SK-N-SH treated with all-trans-retinoic acid at 6 μM for 48 hours (cell line): ENCODE measurements around the gene PPIC.

ENCODE experiments used
- ARNTL ChIP-seq: fragments of 450-650 bp; formaldehyde crosslinking; IDR thresholded peaks from 2 replicates; pipeline ENCODE4 v1.5.0; 2020; ENCODE audit warnings: low read depth, mild to moderate bottlenecking, moderate library complexity, borderline replicate concordance
- CREB5 ChIP-seq: fragments of 250-450 bp; sonication (Bioruptor Pico); IDR thresholded peaks from 2 replicates; pipeline ENCODE4 v1.5.1; 2020; ENCODE audit warnings: low read depth, mild to moderate bottlenecking, moderate library complexity
- POU6F1 ChIP-seq: fragments of 250-450 bp; sonication (Bioruptor Pico); IDR thresholded peaks from 2 replicates; pipeline ENCODE4 v1.8.0; 2021; ENCODE audit warnings: low read depth, mild to moderate bottlenecking, moderate library complexity, borderline replicate concordance
- PPARA ChIP-seq: fragments of 250-450 bp; sonication (Bioruptor Pico); IDR thresholded peaks from 2 replicates; pipeline ENCODE4 v1.5.0; 2020; ENCODE audit warnings: mild to moderate bottlenecking, borderline replicate concordance
- RARB ChIP-seq: fragments of 250-450 bp; sonication (Bioruptor Pico); IDR thresholded peaks from 2 replicates; pipeline ENCODE4 v1.8.0; 2021; ENCODE audit warnings: mild to moderate bottlenecking, moderate library complexity
- ZFP3 ChIP-seq: fragments of 250-450 bp; sonication (Bioruptor Pico); IDR thresholded peaks from 2 replicates; pipeline ENCODE4 v1.5.0; 2020; ENCODE audit warnings: mild to moderate bottlenecking, moderate library complexity
- ZFP30 ChIP-seq: fragments of 450-650 bp; formaldehyde crosslinking; IDR thresholded peaks from 2 replicates; pipeline ENCODE4 v1.5.0; 2022; ENCODE audit warnings: mild to moderate bottlenecking, moderate library complexity
- TF ChIP-seq, protein P1 (sequence below): fragments of 250-450 bp; sonication (Bioruptor Pico); IDR thresholded peaks from 2 replicates; pipeline ENCODE4 v1.5.1; 2021; ENCODE audit warnings: mild to moderate bottlenecking, moderate library complexity

GRCh38 chr5:122982376-122982775, 54.1 kb downstream of the PPIC start:
- no peak for TF ChIP-seq RARB (CRISPR knock-in tag)
- TF ChIP-seq CREB5 (CRISPR knock-in tag), result no peak
- no peak for TF ChIP-seq POU6F1
- no peak for TF ChIP-seq PPARA
- TF ChIP-seq, protein P1, sequence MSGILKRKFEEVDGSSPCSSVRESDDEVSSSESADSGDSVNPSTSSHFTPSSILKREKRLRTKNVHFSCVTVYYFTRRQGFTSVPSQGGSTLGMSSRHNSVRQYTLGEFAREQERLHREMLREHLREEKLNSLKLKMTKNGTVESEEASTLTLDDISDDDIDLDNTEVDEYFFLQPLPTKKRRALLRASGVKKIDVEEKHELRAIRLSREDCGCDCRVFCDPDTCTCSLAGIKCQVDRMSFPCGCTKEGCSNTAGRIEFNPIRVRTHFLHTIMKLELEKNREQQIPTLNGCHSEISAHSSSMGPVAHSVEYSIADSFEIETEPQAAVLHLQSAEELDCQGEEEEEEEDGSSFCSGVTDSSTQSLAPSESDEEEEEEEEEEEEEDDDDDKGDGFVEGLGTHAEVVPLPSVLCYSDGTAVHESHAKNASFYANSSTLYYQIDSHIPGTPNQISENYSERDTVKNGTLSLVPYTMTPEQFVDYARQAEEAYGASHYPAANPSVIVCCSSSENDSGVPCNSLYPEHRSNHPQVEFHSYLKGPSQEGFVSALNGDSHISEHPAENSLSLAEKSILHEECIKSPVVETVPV (CRISPR knock-in tag), result no peak
- TF ChIP-seq ARNTL (CRISPR knock-in tag), result no peak
- no peak for TF ChIP-seq ZFP30 (CRISPR knock-in tag)
- no peak for TF ChIP-seq ZFP3 (CRISPR knock-in tag)
